Neural cell (in vitro differentiated cells): Measurements from ENCODE around the gene DDX31. TPM values are rescaled to one million over a fixed set of nuclear protein-coding genes. Genes with fewer than 3 reads are reported as not detected.

Experiments used
- H2AFZ ChIP-seq: fragments of 200-600, 300-800 bp; sonication (generic), shearing (Covaris generic); 2 replicates; pipeline ENCODE4 v1.6.0; 2014; ENCODE audit warnings: low read depth, mild to moderate bottlenecking, antibody characterized with exemption, low read length, moderate library complexity
- H3F3A ChIP-seq: fragments of 200-600 bp; shearing (Covaris generic); 2 replicates; pipeline ENCODE4 v1.6.1; 2016; ENCODE audit warnings: mild to moderate bottlenecking, moderate library complexity, mixed read lengths, antibody characterized with exemption, low read length; ENCODE audit not compliant: insufficient read depth, poor library complexity, severe bottlenecking
- H3K27ac ChIP-seq: fragments of 200-600, 300-800 bp; sonication (generic), shearing (Covaris generic); 2 replicates; pipeline ENCODE4 v1.5.1; 2014; ENCODE audit warnings: mild to moderate bottlenecking, low read length, moderate library complexity
- H3K27me3 ChIP-seq: fragments of 300-800, 200-600 bp; sonication (generic), shearing (Covaris generic); 2 replicates; pipeline ENCODE4 v1.6.0; 2014; ENCODE audit warnings: mild to moderate bottlenecking, low read depth, low read length, moderate library complexity; ENCODE audit not compliant: insufficient read depth
- H3K36me3 ChIP-seq: fragments of 300-800, 200-600 bp; sonication (generic), shearing (Covaris generic); 2 replicates; pipeline ENCODE4 v1.5.1; 2014; ENCODE audit warnings: mild to moderate bottlenecking, antibody characterized with exemption, low read length, moderate library complexity; ENCODE audit not compliant: insufficient read depth
- H3K4me2 ChIP-seq: fragments of 300-800, 200-600 bp; sonication (generic), shearing (Covaris generic); 2 replicates; pipeline ENCODE4 v1.6.0; 2014; ENCODE audit warnings: mild to moderate bottlenecking, low read length
- H3K4me3 ChIP-seq: fragments of 300-800, 200-600 bp; sonication (generic), shearing (Covaris generic); 2 replicates; pipeline ENCODE4 v1.5.1; 2014; ENCODE audit warnings: mild to moderate bottlenecking, low read length, moderate library complexity
- H3K79me2 ChIP-seq: fragments of 200-600 bp; shearing (Covaris generic); replicated peaks from 2 replicates; pipeline ENCODE4 v1.6.0; 2014; ENCODE audit warnings: mild to moderate bottlenecking, low read length, moderate library complexity; ENCODE audit not compliant: insufficient read depth
- H3K9ac ChIP-seq: fragments of 300-800, 200-600 bp; sonication (generic), shearing (Covaris generic); 2 replicates; pipeline ENCODE4 v1.6.1; 2016; ENCODE audit warnings: mild to moderate bottlenecking, low read length, mixed read lengths
- H3K9me2 ChIP-seq: fragments of 200-600 bp; shearing (Covaris generic); 2 replicates; pipeline ENCODE4 v1.6.1; 2016; ENCODE audit warnings: mild to moderate bottlenecking, low read length, mixed read lengths; ENCODE audit not compliant: insufficient read depth
- H3K9me3 ChIP-seq: fragments of 200-600, 300-800 bp; sonication (generic), shearing (Covaris generic); 2 replicates; pipeline ENCODE4 v1.6.1; 2016; ENCODE audit warnings: mild to moderate bottlenecking, mixed run types, low read length, moderate library complexity, mixed read lengths
- H4K20me1 ChIP-seq: fragments of 200-600 bp; shearing (Covaris generic); 2 replicates; pipeline ENCODE4 v1.6.1; 2016; ENCODE audit warnings: mild to moderate bottlenecking, mixed run types; ENCODE audit not compliant: insufficient read depth
- EP300 ChIP-seq: fragments of 450-650 bp; conservative IDR thresholded peaks from 2 replicates; pipeline ENCODE4 v1.6.1; 2014; ENCODE audit warnings: antibody characterized with exemption, mild to moderate bottlenecking, moderate library complexity; ENCODE audit not compliant: poor library complexity, severe bottlenecking
- EZH2 ChIP-seq: fragments of 200-600, 300-800 bp; shearing (Covaris generic), sonication (generic); IDR thresholded peaks from 2 replicates; pipeline ENCODE4 v1.6.1; 2014; ENCODE audit warnings: antibody characterized with exemption, low read length, borderline replicate concordance, mild to moderate bottlenecking; ENCODE audit not compliant: insufficient read depth, poor library complexity, severe bottlenecking
- MXI1 ChIP-seq: fragments of 450-650 bp; conservative IDR thresholded peaks from 2 replicates; pipeline ENCODE4 v1.6.1; 2014; ENCODE audit warnings: antibody characterized with exemption, mild to moderate bottlenecking; ENCODE audit not compliant: poor library complexity, severe bottlenecking
- POLR2AphosphoS5 ChIP-seq: IDR thresholded peaks from 2 replicates; pipeline ENCODE4 v1.6.1; 2012
- RAD21 ChIP-seq: fragments of 450-650 bp; conservative IDR thresholded peaks from 2 replicates; pipeline ENCODE4 v1.6.1; 2014; ENCODE audit warnings: antibody characterized with exemption, mild to moderate bottlenecking, moderate library complexity
- SMC3 ChIP-seq: fragments of 450-650 bp; conservative IDR thresholded peaks from 2 replicates; pipeline ENCODE4 v1.6.1; 2014; ENCODE audit warnings: antibody characterized with exemption, mild to moderate bottlenecking, moderate library complexity; ENCODE audit not compliant: poor library complexity
- TAF1 ChIP-seq: IDR thresholded peaks from 2 replicates; pipeline ENCODE4 v1.6.1; 2012; ENCODE audit warnings: low read depth
- polyA plus RNA-seq: library from polyadenylated mRNA; depleted of rRNA; stranded (reverse); fragments of >200 nt; gene quantifications from 2 replicates; pipeline ENCODE4 v1.2.3, GENCODE V29; 2014
- TF ChIP-seq, protein P1 (sequence below): IDR thresholded peaks from 2 replicates; pipeline ENCODE4 v1.6.1; 2012; ENCODE audit warnings: borderline replicate concordance
- TF ChIP-seq, protein P2 (sequence below): fragments of 450-650 bp; IDR thresholded peaks from 2 replicates; pipeline ENCODE4 v1.5.1; 2014; ENCODE audit warnings: antibody characterized with exemption, mild to moderate bottlenecking, moderate library complexity; ENCODE audit not compliant: poor library complexity, severe bottlenecking

DDX31 gene
- polyA plus RNA-seq, 1 donor from 2014 or later = 12.8 TPM

DNA sequence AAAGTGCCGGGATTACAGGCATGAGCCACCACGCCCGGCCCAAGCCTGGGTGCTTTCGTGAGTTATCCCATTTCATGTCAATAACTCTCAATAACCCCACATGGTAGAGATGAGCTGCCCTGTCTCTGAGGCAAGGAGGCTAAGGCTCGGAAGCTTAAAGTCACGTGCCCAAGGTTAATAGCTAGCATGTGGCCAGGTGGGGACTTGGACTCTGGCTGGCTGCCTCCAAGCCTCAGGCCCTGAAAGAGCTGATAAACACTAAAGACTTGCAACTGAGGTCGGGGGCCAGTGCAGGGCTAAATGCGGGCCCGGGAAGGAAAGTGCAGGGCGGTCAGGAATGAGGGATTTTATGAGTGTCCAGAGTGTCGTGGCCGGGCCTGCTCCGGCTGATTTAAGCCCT is 118.2 kb downstream of the DDX31 start:
- H3K9me2 ChIP-seq = no peaks in the 10 kb centered on the region
- H3K36me3 ChIP-seq = no peaks in the 10 kb centered on the region
- no peak overlapping the region for H3K9ac ChIP-seq
- no peak overlapping the region for H3K4me2 ChIP-seq
- H3F3A ChIP-seq = no peaks in the 10 kb centered on the region
- H3K9me3 ChIP-seq = no peaks in the 10 kb centered on the region
- H3K27ac ChIP-seq = no peak overlapping the region
- H3K4me3 ChIP-seq = no peak overlapping the region
- H4K20me1 ChIP-seq = no peaks in the 10 kb centered on the region
- H2AFZ ChIP-seq = no peak overlapping the region
- no peaks in the 10 kb centered on the region for H3K27me3 ChIP-seq
- TF ChIP-seq, protein P1, sequence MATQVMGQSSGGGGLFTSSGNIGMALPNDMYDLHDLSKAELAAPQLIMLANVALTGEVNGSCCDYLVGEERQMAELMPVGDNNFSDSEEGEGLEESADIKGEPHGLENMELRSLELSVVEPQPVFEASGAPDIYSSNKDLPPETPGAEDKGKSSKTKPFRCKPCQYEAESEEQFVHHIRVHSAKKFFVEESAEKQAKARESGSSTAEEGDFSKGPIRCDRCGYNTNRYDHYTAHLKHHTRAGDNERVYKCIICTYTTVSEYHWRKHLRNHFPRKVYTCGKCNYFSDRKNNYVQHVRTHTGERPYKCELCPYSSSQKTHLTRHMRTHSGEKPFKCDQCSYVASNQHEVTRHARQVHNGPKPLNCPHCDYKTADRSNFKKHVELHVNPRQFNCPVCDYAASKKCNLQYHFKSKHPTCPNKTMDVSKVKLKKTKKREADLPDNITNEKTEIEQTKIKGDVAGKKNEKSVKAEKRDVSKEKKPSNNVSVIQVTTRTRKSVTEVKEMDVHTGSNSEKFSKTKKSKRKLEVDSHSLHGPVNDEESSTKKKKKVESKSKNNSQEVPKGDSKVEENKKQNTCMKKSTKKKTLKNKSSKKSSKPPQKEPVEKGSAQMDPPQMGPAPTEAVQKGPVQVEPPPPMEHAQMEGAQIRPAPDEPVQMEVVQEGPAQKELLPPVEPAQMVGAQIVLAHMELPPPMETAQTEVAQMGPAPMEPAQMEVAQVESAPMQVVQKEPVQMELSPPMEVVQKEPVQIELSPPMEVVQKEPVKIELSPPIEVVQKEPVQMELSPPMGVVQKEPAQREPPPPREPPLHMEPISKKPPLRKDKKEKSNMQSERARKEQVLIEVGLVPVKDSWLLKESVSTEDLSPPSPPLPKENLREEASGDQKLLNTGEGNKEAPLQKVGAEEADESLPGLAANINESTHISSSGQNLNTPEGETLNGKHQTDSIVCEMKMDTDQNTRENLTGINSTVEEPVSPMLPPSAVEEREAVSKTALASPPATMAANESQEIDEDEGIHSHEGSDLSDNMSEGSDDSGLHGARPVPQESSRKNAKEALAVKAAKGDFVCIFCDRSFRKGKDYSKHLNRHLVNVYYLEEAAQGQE = no peak
- TF ChIP-seq EZH2 = no peak
- no peak for TF ChIP-seq RAD21
- TF ChIP-seq, protein P2, sequence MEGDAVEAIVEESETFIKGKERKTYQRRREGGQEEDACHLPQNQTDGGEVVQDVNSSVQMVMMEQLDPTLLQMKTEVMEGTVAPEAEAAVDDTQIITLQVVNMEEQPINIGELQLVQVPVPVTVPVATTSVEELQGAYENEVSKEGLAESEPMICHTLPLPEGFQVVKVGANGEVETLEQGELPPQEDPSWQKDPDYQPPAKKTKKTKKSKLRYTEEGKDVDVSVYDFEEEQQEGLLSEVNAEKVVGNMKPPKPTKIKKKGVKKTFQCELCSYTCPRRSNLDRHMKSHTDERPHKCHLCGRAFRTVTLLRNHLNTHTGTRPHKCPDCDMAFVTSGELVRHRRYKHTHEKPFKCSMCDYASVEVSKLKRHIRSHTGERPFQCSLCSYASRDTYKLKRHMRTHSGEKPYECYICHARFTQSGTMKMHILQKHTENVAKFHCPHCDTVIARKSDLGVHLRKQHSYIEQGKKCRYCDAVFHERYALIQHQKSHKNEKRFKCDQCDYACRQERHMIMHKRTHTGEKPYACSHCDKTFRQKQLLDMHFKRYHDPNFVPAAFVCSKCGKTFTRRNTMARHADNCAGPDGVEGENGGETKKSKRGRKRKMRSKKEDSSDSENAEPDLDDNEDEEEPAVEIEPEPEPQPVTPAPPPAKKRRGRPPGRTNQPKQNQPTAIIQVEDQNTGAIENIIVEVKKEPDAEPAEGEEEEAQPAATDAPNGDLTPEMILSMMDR = no peak
- H3K79me2 ChIP-seq = no peaks in the 10 kb centered on the region

DNA sequence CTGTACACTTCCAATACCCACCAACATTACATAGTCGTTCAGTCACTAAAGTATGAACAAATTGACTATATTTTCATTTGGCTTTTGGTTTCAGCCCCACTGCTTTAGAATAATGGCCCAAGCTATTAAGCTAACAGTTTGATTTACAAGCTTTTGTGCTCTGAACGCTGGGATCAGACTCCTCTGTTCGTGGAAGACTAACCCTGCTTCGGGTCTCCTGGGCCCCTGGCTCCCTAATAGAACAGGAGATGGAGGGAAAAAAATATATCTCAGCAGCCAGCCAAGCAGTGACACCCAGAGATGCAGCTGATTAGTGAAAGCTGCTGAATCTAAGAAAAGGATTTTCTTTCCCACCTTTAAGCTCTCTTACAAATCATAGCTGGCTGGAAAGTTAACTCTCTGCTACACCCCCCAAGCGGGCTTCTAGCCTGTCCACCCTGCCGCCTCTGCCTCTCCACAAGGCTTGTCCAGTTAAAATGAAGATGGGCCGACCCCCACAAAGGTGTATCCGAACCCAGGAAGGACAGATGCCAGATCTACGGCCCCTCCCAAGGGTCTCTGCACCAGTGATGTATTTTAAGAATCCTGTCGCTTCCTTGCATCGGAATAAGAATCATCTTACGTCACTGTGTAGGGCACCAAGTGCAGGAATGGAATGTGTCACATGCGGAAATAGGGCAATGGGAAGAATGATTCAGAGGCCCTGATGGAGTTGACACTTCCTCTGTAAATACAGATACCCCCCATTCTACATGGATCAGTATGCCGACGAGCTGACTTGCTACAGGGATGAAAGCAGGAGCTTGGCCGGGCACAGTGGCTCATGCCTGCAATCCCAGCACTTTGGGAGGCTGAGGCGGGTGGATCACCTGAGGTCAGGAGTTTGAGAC is 120.8 kb downstream of the DDX31 start:
- Histone ChIP-seq H3K36me3 (no peaks in the 10 kb centered on the region), H3K27me3 (no peaks in the 10 kb centered on the region), H3K4me3 (no peak overlapping the region), H3K9me3 (no peaks in the 10 kb centered on the region), H4K20me1 (no peaks in the 10 kb centered on the region), H2AFZ (no peak overlapping the region), H3K79me2 (no peaks in the 10 kb centered on the region), H3K27ac (no peak overlapping the region), H3F3A (no peaks in the 10 kb centered on the region), H3K9me2 (no peaks in the 10 kb centered on the region), H3K4me2 (no peak overlapping the region), H3K9ac (peak overlapping the region; percentile 35)
- no peak for TF ChIP-seq SMC3
- no peak for TF ChIP-seq RAD21
- no peak for TF ChIP-seq MXI1
- no peak for TF ChIP-seq EP300
- TF ChIP-seq, protein P1 = no peak
- no peak for TF ChIP-seq TAF1
- TF ChIP-seq, protein P2 = no peak
- no peak for TF ChIP-seq EZH2
- no peak for TF ChIP-seq POLR2AphosphoS5
